Panc1 (cell line): ENCODE data around the gene ACKR2. TPM values are rescaled to one million over a fixed set of nuclear protein-coding genes. Genes with fewer than 3 reads are reported as not detected.

Source experiments
- ATAC-seq: fragments of 200-7000 bp; cut with Tn5 transposase; 2 replicates; pipeline ENCODE4 v1.9.1; 2020; ENCODE audit warnings: mild to moderate bottlenecking, moderate library complexity
- BruUV-seq: library from RNA; stranded (reverse); fragments of 400-500 nt; replicated peaks from 2 replicates; lab custom pipeline; 2021; lab: Mats Ljungman, UMichigan
- CTCF ChIA-PET: fragments of 300-600 bp; sonication (Branson Sonifier 250); formaldehyde crosslinking; loops from one replicate; lab custom pipeline; 2022; ENCODE audit warnings: antibody characterized with exemption; lab: Charles Lee
- POLR2A ChIA-PET: fragments of 300-600 bp; sonication (Branson Sonifier 250); formaldehyde crosslinking; loops from one replicate; lab custom pipeline; 2022; ENCODE audit warnings: antibody characterized with exemption; lab: Charles Lee
- DNase-seq: peaks from one replicate; pipeline ENCODE4 v3.0.0-alpha.2; 2010; ENCODE audit warnings: low read depth, low spot score
- H3K27ac ChIP-seq: 2 replicates; pipeline ENCODE4 v1.5.1; 2011; ENCODE audit warnings: mild to moderate bottlenecking, low read length, inconsistent platforms
- H3K27me3 ChIP-seq: fragments of 200-500 bp; sonication (Bioruptor generic); 2 replicates; pipeline ENCODE4 v1.6.0; 2014; ENCODE audit warnings: low read length, inconsistent platforms; ENCODE audit not compliant: control insufficient read depth, insufficient read depth
- H3K36me3 ChIP-seq: fragments of 200-500 bp; sonication (Bioruptor generic); 2 replicates; pipeline ENCODE4 v1.5.1; 2014; ENCODE audit warnings: inconsistent platforms, mild to moderate bottlenecking, low read length, moderate library complexity; ENCODE audit not compliant: control insufficient read depth, insufficient read depth
- H3K4me1 ChIP-seq: 2 replicates; pipeline ENCODE4 v1.5.1; 2011; ENCODE audit warnings: inconsistent platforms, mild to moderate bottlenecking, low read length, moderate library complexity; ENCODE audit not compliant: control insufficient read depth, insufficient read depth
- H3K4me3 ChIP-seq, 2 experiments: 2 replicates each; pipeline ENCODE4 v1.5.1; 2011 to 2012; ENCODE audit warnings: low read depth in 2 of 2, low read length in 2 of 2, mild to moderate bottlenecking in 2 of 2, inconsistent platforms in 1 of 2, moderate library complexity in 1 of 2
- H3K9me3 ChIP-seq: fragments of 200-500 bp; sonication (Bioruptor generic); 2 replicates; pipeline ENCODE4 v1.5.1; 2014; ENCODE audit warnings: low read depth, mild to moderate bottlenecking, inconsistent platforms, low read length, moderate library complexity; ENCODE audit not compliant: control insufficient read depth, insufficient read depth
- CTCF ChIP-seq: fragments of 450-650 bp; IDR thresholded peaks from 2 replicates; pipeline ENCODE4 v1.5.1; 2017; ENCODE audit warnings: mild to moderate bottlenecking
- POLR2AphosphoS5 ChIP-seq: IDR thresholded peaks from 2 replicates; pipeline ENCODE4 v1.6.1; 2012; ENCODE audit warnings: mild to moderate bottlenecking, low read depth, low read length, moderate library complexity
- REST ChIP-seq, 2 experiments: IDR thresholded peaks; 2 replicates each; pipeline ENCODE4 v1.6.1; 2011 to 2012; ENCODE audit warnings: low read depth in 2 of 2, control low read depth in 1 of 2, low read length in 1 of 2, mild to moderate bottlenecking in 1 of 2, moderate library complexity in 1 of 2; ENCODE audit not compliant: insufficient read depth in 1 of 2
- SIN3A ChIP-seq: IDR thresholded peaks from 2 replicates; pipeline ENCODE4 v1.6.1; 2012; ENCODE audit warnings: low read depth, mild to moderate bottlenecking, low read length, moderate library complexity, borderline replicate concordance; ENCODE audit not compliant: insufficient read depth
- TCF7L2 ChIP-seq: IDR thresholded peaks from 2 replicates; pipeline ENCODE4 v1.6.1; 2011; ENCODE audit warnings: mild to moderate bottlenecking, low read depth, low read length, inconsistent platforms
- in situ Hi-C: cut with HindIII; loops from 2 replicates; pipeline ENCODE4 v1.10.0; 2016; ENCODE audit warnings: low sequenced_read_pairs, low pct_unique_long_range_greater_than_20kb
- intact Hi-C: fragments of 100-400 bp; cut with micrococcal nuclease; formaldehyde crosslinking; loops from one replicate; pipeline ENCODE4 v1.10.0; 2022; ENCODE audit not compliant: unreplicated experiment
- total RNA-seq: library from RNA; stranded (reverse); gene quantifications from one replicate; pipeline ENCODE4 v1.2.1, GENCODE V29; 2021; ENCODE audit not compliant: unreplicated experiment

ACKR2 gene
- total RNA-seq, 1 experiment from 2014 or later = not detected

- CTCF ChIA-PET = no interaction called here
- no TSS peak for BruUV-seq
- ATAC-seq = no peak
These were observed 44.6 kb downstream of the ACKR2 start for GRCh38 chr3:42853739-42854302.

GRCh38 chr3:42855219-42855546, 45.9 kb downstream of the ACKR2 start:
- in situ Hi-C loops (no loop called here), intact Hi-C loops (no loop called here)
- TF ChIP-seq REST (IDR thresholded peaks at IDR 0.05; ENCODE audit: insufficient read depth in 1 of 2, low read depth in 2 of 2, low read length in 1 of 2) = no peak
- TF ChIP-seq TCF7L2 = no peak
- TF ChIP-seq CTCF = no peak
- TF ChIP-seq SIN3A = no peak
- TF ChIP-seq POLR2AphosphoS5 = no peak
- ATAC-seq = no peak
- ChIA-PET POLR2A (no interaction called here), CTCF (no interaction called here)
- no peak overlapping the region for H3K27ac ChIP-seq
- H3K4me1 ChIP-seq = no peaks in the 10 kb centered on the region
- H3K27me3 ChIP-seq = no peaks in the 10 kb centered on the region
- BruUV-seq = no TSS peak
- DNase-seq = no peak
- no peaks in the 10 kb centered on the region for H3K36me3 ChIP-seq
- no peaks in the 10 kb centered on the region for H3K9me3 ChIP-seq
- no peak overlapping the region for H3K4me3 ChIP-seq

More at GRCh38 chr3:42853739-42854302, 44.6 kb downstream of the ACKR2 start:
- no peaks in the 10 kb centered on the region for H3K4me1 ChIP-seq
- intact Hi-C loops = no loop called here
- TF ChIP-seq POLR2AphosphoS5 (no peak), REST (IDR thresholded peaks at IDR 0.05; ENCODE audit: insufficient read depth in 1 of 2, low read depth in 2 of 2, low read length in 1 of 2) (no peak), TCF7L2 (no peak), CTCF (no peak), SIN3A (no peak)
- DNase-seq = no peak
- H3K4me3 ChIP-seq = no peak overlapping the region
- no peaks in the 10 kb centered on the region for H3K9me3 ChIP-seq
- in situ Hi-C loops = no loop called here
- no peak overlapping the region for H3K27ac ChIP-seq
- H3K36me3 ChIP-seq = no peaks in the 10 kb centered on the region
- POLR2A ChIA-PET = no interaction called here
- H3K27me3 ChIP-seq = no peaks in the 10 kb centered on the region
